BJ (cell line): ENCODE measurements around the gene DIPK1C. TPM values are rescaled to one million over a fixed set of nuclear protein-coding genes. Genes with fewer than 3 reads are reported as not detected.

ENCODE experiments used
- CTCF ChIA-PET: fragments of 350-600 bp; formaldehyde crosslinking; extraction: SDS; loops from one replicate; lab custom pipeline; 2021; ENCODE audit warnings: antibody characterized with exemption, inconsistent platforms; lab: Yijun Ruan, JAX
- POLR2A ChIA-PET: fragments of 300-600 bp; sonication (Branson Sonifier 250); formaldehyde crosslinking; extraction: SDS; loops from one replicate; lab custom pipeline; 2021; ENCODE audit warnings: antibody characterized with exemption; lab: Charles Lee
- DNase-seq: peaks from one replicate; pipeline ENCODE4 v3.0.0-alpha.2; 2011; ENCODE audit warnings: low read depth
- H3K27me3 ChIP-seq: 2 replicates; pipeline ENCODE4 v1.6.0; 2011; ENCODE audit warnings: low read length; ENCODE audit not compliant: control insufficient read depth, insufficient read depth
- H3K36me3 ChIP-seq: 2 replicates; pipeline ENCODE4 v1.5.1; 2011; ENCODE audit warnings: low read length; ENCODE audit not compliant: control insufficient read depth, insufficient read depth
- H3K4me3 ChIP-seq: 2 replicates; pipeline ENCODE4 v1.5.1; 2011; ENCODE audit warnings: low read depth, mild to moderate bottlenecking, control low read depth, low read length
- CTCF ChIP-seq: IDR thresholded peaks from 2 replicates; pipeline ENCODE4 v1.5.1; 2011; ENCODE audit warnings: low read depth, mild to moderate bottlenecking, control low read depth, inconsistent platforms, low read length, moderate library complexity; ENCODE audit not compliant: insufficient read depth
- polyA plus RNA-seq: library from polyadenylated mRNA; depleted of rRNA; stranded (reverse); fragments of >200 nt; gene quantifications from 2 replicates; pipeline ENCODE4 v1.2.3, GENCODE V29; 2011

Gene DIPK1C
- polyA plus RNA-seq, 1 experiment = not detected

- POLR2A ChIA-PET = no interaction called here
- CTCF ChIA-PET = no interaction called here
- peaks cover 5% of the 10 kb centered on the region for H3K36me3 ChIP-seq
Measured at GRCh38 chr18:74500372-74500771, 43.3 kb upstream of the DIPK1C start.

GRCh38 chr18:74499633-74500032 lies 42.5 kb upstream of the DIPK1C start:
- H3K4me3 ChIP-seq = peak overlapping the region; percentile 18; the same call in 1 of the 2 replicates

More at GRCh38 chr18:74500372-74500771, 43.3 kb upstream of the DIPK1C start:
- no peak for DNase-seq
- no peak for TF ChIP-seq CTCF
- Histone ChIP-seq H3K27me3 (no peaks in the 10 kb centered on the region), H3K4me3 (no peak overlapping the region)

GRCh38 chr18:74498712-74499627 lies 41.9 kb upstream of the DIPK1C start:
- DNase-seq = no peak
- peak overlapping the region; percentile 18; the same call in 1 of the 2 replicates for H3K4me3 ChIP-seq
- TF ChIP-seq CTCF = no peak
- peaks cover 2% of the 10 kb centered on the region for H3K36me3 ChIP-seq
- H3K27me3 ChIP-seq = peaks cover 2% of the 10 kb centered on the region; the same call in 1 of the 2 replicates
- CTCF ChIA-PET = interaction anchor here (0.5 to 1.5 kb wide), 2 partner anchors 71 to 145 kb away, joined by 3 to 6 read pairs; no protein-coding TSS in a partner anchor
- POLR2A ChIA-PET = no interaction called here

More at GRCh38 chr18:74499633-74500032, 42.5 kb upstream of the DIPK1C start:
- Histone ChIP-seq H3K36me3 (peaks cover 4% of the 10 kb centered on the region), H3K27me3 (no peaks in the 10 kb centered on the region)
- ChIA-PET CTCF (no interaction called here), POLR2A (no interaction called here)
- no peak for TF ChIP-seq CTCF
- DNase-seq = no peak

GRCh38 chr18:74497778-74498177 lies 40.7 kb upstream of the DIPK1C start:
- ChIA-PET CTCF (interaction anchor here (1.5 kb wide), 1 partner anchor 144 kb away, joined by 6 read pairs; no protein-coding TSS in a partner anchor), POLR2A (no interaction called here)
- no peak for DNase-seq

More at GRCh38 chr18:74497778-74498177, 40.7 kb upstream of the DIPK1C start:
- no peak overlapping the region for H3K4me3 ChIP-seq
- no peak for TF ChIP-seq CTCF
- H3K27me3 ChIP-seq = peaks cover 7% of the 10 kb centered on the region
- H3K36me3 ChIP-seq = peaks cover 2% of the 10 kb centered on the region
